ENCODE results near the gene REPIN1. TPM values are rescaled to one million over a fixed set of nuclear protein-coding genes. Genes with fewer than 3 reads are reported as not detected.

REPIN1 gene
- polyA plus RNA-seq, 1 of the 3 experiments (the other 2 are of a cell fraction) = 91.6 TPM

DNA sequence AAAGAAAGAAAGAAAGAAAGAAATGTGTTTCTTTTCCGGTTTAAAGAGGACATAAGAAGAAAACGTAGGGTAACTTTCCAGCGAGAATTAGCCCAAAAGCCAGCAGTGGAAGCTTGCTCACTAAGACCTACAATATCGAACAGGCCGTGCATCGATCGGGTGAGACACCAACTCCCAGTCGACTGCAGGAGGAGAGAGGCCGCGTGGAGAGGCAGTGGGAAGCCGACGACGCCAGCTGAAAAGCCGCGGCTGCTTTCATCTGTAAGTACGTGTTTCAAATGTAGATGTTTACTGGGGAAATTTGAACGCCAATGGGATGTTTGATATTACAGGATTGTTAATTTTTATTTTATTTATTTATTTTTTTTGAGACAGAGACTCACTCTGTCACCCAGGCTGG is 53.2 kb downstream of the REPIN1 start (continued):
- no peak for TF ChIP-seq POLR2AphosphoS5 (IDR thresholded peaks at IDR 0.05; ENCODE audit: low read depth, low read length)
- no peak for TF ChIP-seq GATA2 (CRISPR knock-in tag; IDR thresholded peaks at IDR 0.05)
- TF ChIP-seq FOXM1 (IDR thresholded peaks at IDR 0.05; ENCODE audit: low read depth) = no peak
- no peak for TF ChIP-seq TCF12 (IDR thresholded peaks at IDR 0.05)
- TF ChIP-seq, protein P1, sequence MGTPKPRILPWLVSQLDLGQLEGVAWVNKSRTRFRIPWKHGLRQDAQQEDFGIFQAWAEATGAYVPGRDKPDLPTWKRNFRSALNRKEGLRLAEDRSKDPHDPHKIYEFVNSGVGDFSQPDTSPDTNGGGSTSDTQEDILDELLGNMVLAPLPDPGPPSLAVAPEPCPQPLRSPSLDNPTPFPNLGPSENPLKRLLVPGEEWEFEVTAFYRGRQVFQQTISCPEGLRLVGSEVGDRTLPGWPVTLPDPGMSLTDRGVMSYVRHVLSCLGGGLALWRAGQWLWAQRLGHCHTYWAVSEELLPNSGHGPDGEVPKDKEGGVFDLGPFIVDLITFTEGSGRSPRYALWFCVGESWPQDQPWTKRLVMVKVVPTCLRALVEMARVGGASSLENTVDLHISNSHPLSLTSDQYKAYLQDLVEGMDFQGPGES (IDR thresholded peaks at IDR 0.05; ENCODE audit: low read depth, low read length) = no peak
- no peak for TF ChIP-seq RCOR1 (IDR thresholded peaks at IDR 0.05; ENCODE audit: low read length)
- TF ChIP-seq, protein P2, sequence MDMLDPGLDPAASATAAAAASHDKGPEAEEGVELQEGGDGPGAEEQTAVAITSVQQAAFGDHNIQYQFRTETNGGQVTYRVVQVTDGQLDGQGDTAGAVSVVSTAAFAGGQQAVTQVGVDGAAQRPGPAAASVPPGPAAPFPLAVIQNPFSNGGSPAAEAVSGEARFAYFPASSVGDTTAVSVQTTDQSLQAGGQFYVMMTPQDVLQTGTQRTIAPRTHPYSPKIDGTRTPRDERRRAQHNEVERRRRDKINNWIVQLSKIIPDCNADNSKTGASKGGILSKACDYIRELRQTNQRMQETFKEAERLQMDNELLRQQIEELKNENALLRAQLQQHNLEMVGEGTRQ (IDR thresholded peaks at IDR 0.05; ENCODE audit: borderline replicate concordance, low read depth, low read length) = no peak

Other genes with a start within 250 kb of the REPIN1 start
- 0.93 and 0.99 TPM in 2 replicates for gene LRRC61, start 45.5 kb upstream of the REPIN1 start, polyA plus RNA-seq (2012; rRNA removed)
- gene ACTR3C, start 45.3 kb upstream of the REPIN1 start, polyA plus RNA-seq (2012; rRNA removed) = 0.16 and 0.35 TPM in 2 replicates
- gene RARRES2, start 27.2 kb upstream of the REPIN1 start, polyA plus RNA-seq (2012; rRNA removed) = 0.26 and 0.43 TPM in 2 replicates
- 4.6 and 5.0 TPM in 2 replicates for gene ZNF775, start 10.5 kb downstream of the REPIN1 start, polyA plus RNA-seq (2012; rRNA removed)
- not detected in 2 replicates for gene GIMAP8, start 81.8 kb downstream of the REPIN1 start, polyA plus RNA-seq (2012; rRNA removed)
- gene GIMAP7, start 146.1 kb downstream of the REPIN1 start, polyA plus RNA-seq (2012; rRNA removed) = not detected in 2 replicates
- gene GIMAP4, start 198.6 kb downstream of the REPIN1 start, polyA plus RNA-seq (2012; rRNA removed) = not detected in 2 replicates